Esophagus (tissue), 2 donors: Measurements from ENCODE around the gene HAPLN2. TPM values are rescaled to one million over a fixed set of nuclear protein-coding genes. Genes with fewer than 3 reads are reported as not detected.
"Not testable (repeated sequence)": the region's sequence is repeated elsewhere in the genome, so short reads cannot be mapped to it uniquely, and the experiment has no call there.

Experiments
- H3K27ac ChIP-seq, 2 donors: one replicate each; pipeline ENCODE4 v1.5.1; 2013; ENCODE audit warnings: low read depth in 2 of 2, mild to moderate bottlenecking in 2 of 2, inconsistent platforms in 1 of 2, low read length in 1 of 2, moderate library complexity in 1 of 2
- H3K27me3 ChIP-seq, 2 donors: one replicate each; pipeline ENCODE4 v1.6.1; 2013; ENCODE audit warnings: low read length in 2 of 2, control low read depth in 1 of 2, mild to moderate bottlenecking in 1 of 2; ENCODE audit not compliant: insufficient read depth in 2 of 2, control insufficient read depth in 1 of 2
- H3K36me3 ChIP-seq, 2 donors: one replicate each; pipeline ENCODE4 v1.6.1; 2013; ENCODE audit warnings: low read length in 1 of 2; ENCODE audit not compliant: control insufficient read depth in 2 of 2, insufficient read depth in 2 of 2
- H3K4me1 ChIP-seq, 2 donors: one replicate each; pipeline ENCODE4 v1.6.1; 2013; ENCODE audit warnings: low read length in 1 of 2; ENCODE audit not compliant: control insufficient read depth in 2 of 2, insufficient read depth in 2 of 2
- H3K4me3 ChIP-seq, 2 donors: one replicate each; pipeline ENCODE4 v1.5.1; 2013; ENCODE audit warnings: low read length in 2 of 2, mild to moderate bottlenecking in 2 of 2, low read depth in 1 of 2, moderate library complexity in 1 of 2
- H3K9me3 ChIP-seq, 2 donors: one replicate each; pipeline ENCODE4 v1.6.1; 2013; ENCODE audit warnings: mild to moderate bottlenecking in 2 of 2, low read depth in 1 of 2, low read length in 1 of 2, moderate library complexity in 1 of 2; ENCODE audit not compliant: control insufficient read depth in 2 of 2, insufficient read depth in 1 of 2
- WGBS, 2 donors: extraction: QIAGEN DNeasy Blood & Tissue Kit; methylation state at CpG; one replicate each; pipeline ENCODE4 v1.1.7; 2013; 5-methylcytosine and 5-hydroxymethylcytosine counted together
- polyA plus RNA-seq, 2 donors: library from polyadenylated mRNA; stranded (reverse); fragments of 200-250 nt; gene quantifications; one replicate each; pipeline ENCODE4 v1.2.3, GENCODE V29; 2013
- donor health status: healthy with polysubstance abuse.
- donor health status: Bipolar disorder and iron deficiency.

HAPLN2 gene
- polyA plus RNA-seq, 2 donors, result 0.14 to 0.28 TPM

DNA sequence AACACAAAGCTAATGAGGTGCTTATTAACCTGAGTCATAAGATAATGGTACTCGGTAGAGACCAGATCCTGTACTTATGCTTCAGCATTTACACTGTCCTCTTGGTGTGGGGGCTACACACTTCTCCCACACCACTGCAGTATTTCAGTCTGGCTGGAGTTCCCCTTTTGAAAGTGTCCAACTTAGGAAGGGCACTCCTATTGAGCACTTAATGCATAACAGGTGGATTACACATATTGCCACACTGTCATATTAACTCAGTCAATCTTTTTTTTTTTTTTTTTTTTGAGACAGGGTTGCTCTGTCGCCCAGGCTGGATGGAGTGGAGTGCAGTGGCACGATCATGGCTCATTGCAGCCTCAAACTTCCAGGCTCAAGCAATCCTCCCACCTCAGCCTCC, 19.4 kb upstream of the HAPLN2 start:
- 43 to 65% methylated on average over 3 of the region's 3 CpGs for WGBS, 2 donors
- H3K27me3 ChIP-seq, result no peaks in the 10 kb centered on the region
- H3K4me3 ChIP-seq, result no peak overlapping the region
- peaks cover 9 to 25% of the 10 kb centered on the region in 2 donors for H3K36me3 ChIP-seq
- H3K27ac ChIP-seq, result no peak overlapping the region
- no peaks in the 10 kb centered on the region for H3K9me3 ChIP-seq
- H3K4me1 ChIP-seq, result peaks cover 0 to 3% of the 10 kb centered on the region in 2 donors

DNA sequence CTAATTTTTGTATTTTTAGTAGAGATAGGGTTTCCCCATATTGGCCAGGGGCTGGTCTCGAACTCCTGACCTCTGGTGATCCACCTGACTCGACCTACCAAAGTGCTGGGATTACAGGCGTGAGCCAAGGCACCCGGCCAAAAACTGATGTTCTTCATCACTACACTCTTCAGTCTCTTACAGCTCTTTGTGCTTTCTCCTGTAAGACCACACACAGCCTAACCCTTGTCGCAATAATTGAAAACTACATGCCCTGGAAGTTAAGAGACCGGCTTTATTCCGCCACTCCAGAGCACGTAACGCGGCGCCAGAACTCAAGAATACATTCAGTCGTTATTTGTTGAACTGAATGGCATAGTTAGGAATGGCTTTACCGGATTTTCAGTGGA, 18.5 kb upstream of the HAPLN2 start:
- H3K4me1 ChIP-seq, result peaks cover 0 to 3% of the 10 kb centered on the region in 2 donors
- H3K4me3 ChIP-seq, result peak overlapping the region; percentile 70 to 92
- H3K36me3 ChIP-seq, result peaks cover 7 to 17% of the 10 kb centered on the region in 2 donors
- no peaks in the 10 kb centered on the region for H3K27me3 ChIP-seq
- H3K27ac ChIP-seq, result peak overlapping the region; percentile 61 to 87
- no peaks in the 10 kb centered on the region for H3K9me3 ChIP-seq
- 0 to 1% methylated on average over 13 of the region's 13 CpGs for WGBS, 2 donors

DNA sequence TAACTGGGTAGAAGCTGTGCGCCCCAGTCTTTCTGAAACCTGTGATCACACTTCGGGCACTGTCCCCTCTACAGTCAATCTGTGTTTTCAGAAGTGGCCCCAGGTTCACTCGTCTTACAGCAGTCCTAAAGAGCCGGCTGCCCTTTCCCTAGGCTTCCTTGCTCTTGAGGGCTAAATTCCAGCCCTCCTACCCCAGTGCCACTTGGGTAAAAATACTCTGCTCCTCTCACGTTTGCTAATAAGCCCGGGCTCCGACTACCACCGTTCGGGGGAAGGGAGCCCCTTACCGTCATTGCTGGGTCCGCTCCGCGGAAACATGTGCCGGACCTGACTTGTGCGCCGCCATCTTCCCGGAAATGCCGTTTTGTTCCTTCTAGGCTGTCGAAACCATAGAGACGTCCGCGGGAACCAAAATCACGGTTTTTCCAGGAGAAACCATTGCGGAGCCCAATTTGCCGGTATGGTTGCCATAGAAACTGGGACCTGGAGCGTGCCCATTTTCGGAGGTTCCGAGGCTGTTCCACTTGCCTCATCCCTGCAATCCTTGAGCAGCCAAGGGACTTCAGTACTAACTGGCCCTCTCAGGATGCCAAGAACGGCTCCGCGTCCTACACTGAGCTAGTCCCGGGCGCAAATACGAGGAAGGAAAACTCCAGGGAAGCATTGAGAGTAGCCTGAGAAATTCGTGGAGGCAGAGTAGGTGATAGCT, 17.9 kb upstream of the HAPLN2 start, which contains the start of gene GPATCH4:
Gene GPATCH4 (minus strand): TSS at position 358 of the 709 bp plus-strand sequence.
- Histone ChIP-seq H3K27me3 (no peaks in the 10 kb centered on the region), H3K27ac (peak within 1 kb of the TSS; percentile 61 to 87), H3K36me3 (peaks cover 7 to 11% of the 10 kb centered on the region in 2 donors), H3K4me3 (peak within 1 kb of the TSS; percentile 70 to 92), H3K9me3 (no peaks in the 10 kb centered on the region), H3K4me1 (peaks cover 0 to 3% of the 10 kb centered on the region in 2 donors)
- WGBS, 2 donors, result 0% methylated on average over 35 of the region's 35 CpGs

DNA sequence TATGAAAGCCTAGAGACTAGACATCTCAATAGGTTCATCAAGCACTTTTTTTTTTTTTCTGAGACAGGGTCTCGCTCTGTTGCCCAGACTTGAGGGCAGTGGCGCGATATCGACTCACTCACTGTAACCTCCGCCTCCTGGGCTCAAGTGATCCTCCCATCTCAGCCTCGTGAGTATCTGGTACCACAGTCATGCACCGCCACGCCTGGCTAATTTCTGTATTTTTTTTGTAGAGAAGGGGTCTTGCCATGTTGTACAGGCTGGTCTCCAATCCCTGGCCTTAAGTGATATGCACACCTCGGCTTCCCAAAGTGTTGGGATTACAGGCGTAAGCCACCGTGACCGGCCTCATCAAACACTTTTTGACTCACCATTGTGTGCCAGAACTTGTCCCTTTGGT, 17.3 kb upstream of the HAPLN2 start:
- no peaks in the 10 kb centered on the region for H3K27me3 ChIP-seq
- peak overlapping the region; percentile 70 to 92 for H3K4me3 ChIP-seq
- peak overlapping the region; percentile 61 to 87 for H3K27ac ChIP-seq
- H3K36me3 ChIP-seq, result peaks cover 7% of the 10 kb centered on the region in 2 donors
- H3K9me3 ChIP-seq, result no peaks in the 10 kb centered on the region
- H3K4me1 ChIP-seq, result peaks cover 0 to 3% of the 10 kb centered on the region in 2 donors
- 52 to 62% methylated on average over 12 of the region's 12 CpGs for WGBS, 2 donors

DNA sequence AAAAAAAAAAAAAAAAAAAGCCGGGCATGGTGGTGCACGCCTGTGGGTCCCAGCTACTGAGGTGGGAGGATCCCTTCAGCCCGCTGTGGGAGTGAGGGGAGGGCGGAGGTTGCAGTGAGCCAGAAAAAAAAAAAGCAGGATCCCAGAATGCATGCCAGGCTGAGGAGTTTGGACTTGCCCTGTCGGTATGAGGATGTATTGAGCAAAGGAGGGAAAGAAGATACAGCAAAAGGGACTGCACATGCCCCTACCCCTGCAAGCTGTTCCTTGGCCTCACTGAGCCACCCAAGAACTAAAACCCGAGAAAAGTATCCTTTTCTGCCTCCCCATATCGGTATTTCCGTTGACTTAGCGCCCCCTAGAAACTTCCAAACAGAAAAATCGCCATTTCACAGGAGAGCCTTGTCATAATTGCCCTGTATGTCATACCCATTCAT, 16.6 kb upstream of the HAPLN2 start:
- WGBS, 2 donors, result 14 to 28% methylated on average over 9 to 10 of the region's 10 CpGs
- Histone ChIP-seq H3K9me3 (no peaks in the 10 kb centered on the region), H3K4me3 (no peak overlapping the region), H3K36me3 (peaks cover 4 to 7% of the 10 kb centered on the region in 2 donors), H3K27me3 (no peaks in the 10 kb centered on the region), H3K4me1 (peaks cover 0 to 3% of the 10 kb centered on the region in 2 donors), H3K27ac (no peak overlapping the region)

DNA sequence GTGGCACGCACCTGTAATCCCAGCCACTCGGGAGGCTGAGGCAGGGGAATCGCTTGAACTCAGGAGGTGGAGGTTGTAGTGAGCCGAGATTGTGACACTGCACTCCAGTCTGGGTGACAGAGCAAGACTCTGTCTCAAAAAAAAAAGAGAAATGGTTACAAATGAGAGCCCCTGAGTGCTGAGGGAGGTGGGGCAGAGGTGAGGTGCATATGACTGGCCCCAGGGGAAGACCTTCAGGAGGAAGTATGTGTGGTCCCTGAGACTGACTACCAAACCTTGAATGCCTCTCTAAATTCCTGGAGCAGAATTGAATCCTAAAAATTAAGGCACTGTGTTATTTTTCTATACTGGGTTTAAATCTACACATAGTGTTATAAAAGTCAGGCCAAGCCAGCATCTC, 11.9 kb upstream of the HAPLN2 start:
- H3K9me3 ChIP-seq, H3K4me1 ChIP-seq, H3K36me3 ChIP-seq, H3K27me3 ChIP-seq, H3K4me3 ChIP-seq, H3K27ac ChIP-seq: not testable (repeated sequence)
- WGBS, 2 donors, result 81 to 86% methylated on average over 4 of the region's 4 CpGs

DNA sequence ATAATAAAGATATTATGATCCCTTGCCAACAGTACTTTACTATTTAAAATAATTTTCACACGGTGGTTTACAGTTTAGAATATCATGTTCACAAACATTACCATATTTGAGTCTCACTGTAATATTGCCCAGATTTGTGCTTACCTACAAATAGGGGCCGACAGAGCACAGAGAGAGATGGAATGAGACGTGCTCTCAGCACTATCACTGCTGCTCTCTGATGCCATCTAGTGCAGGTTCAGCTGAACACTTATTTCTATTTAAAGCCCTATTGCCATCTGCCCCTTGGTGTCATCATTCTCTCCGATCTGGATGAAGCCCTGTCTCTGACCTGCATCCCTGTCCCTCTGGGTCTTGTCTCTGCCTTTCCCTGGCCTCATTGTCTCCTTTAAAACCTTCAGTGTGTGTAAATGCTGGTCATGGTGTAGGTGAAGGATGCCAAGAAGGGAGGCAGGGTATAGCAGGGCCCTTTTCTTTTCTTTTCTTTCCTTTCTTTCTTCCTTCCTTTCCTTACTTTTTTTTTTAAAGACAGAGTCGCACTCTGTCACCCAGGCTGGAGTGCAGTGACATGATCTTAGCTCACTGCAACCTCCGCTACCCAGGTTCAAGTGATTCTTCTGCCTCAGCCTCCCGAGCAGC, 11.1 kb upstream of the HAPLN2 start:
- Histone ChIP-seq H3K4me3 (no peak overlapping the region), H3K27me3 (no peaks in the 10 kb centered on the region), H3K36me3 (no peaks in the 10 kb centered on the region), H3K4me1 (no peaks in the 10 kb centered on the region), H3K27ac (no peak overlapping the region), H3K9me3 (no peaks in the 10 kb centered on the region)
- 28 to 29% methylated on average over 7 of the region's 7 CpGs for WGBS, 2 donors

DNA sequence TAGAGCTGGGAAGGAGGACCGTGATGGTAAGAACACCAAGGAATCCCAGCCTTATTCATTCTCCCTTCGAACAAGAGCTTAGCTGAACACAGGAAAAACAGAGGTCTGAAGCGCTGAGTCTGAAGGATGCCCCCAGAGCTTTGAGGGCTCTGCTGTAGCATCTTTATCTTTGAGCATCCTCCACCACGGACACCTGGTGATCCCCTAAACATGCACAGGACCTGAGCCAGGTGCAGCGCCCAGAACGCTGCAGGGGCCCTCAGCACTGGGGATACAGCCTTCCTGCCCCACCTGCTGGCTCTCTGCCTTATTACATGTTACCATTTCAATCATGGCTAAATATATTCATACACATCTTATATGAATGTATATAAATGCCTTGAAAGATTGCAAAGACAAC, 10.2 kb upstream of the HAPLN2 start:
- H3K9me3 ChIP-seq, result no peaks in the 10 kb centered on the region
- H3K36me3 ChIP-seq, result no peaks in the 10 kb centered on the region
- H3K4me3 ChIP-seq, result no peak overlapping the region
- H3K4me1 ChIP-seq, result no peaks in the 10 kb centered on the region
- no peaks in the 10 kb centered on the region for H3K27me3 ChIP-seq
- WGBS, 2 donors, result 40 to 43% methylated on average over 6 of the region's 6 CpGs
- no peak overlapping the region for H3K27ac ChIP-seq

DNA sequence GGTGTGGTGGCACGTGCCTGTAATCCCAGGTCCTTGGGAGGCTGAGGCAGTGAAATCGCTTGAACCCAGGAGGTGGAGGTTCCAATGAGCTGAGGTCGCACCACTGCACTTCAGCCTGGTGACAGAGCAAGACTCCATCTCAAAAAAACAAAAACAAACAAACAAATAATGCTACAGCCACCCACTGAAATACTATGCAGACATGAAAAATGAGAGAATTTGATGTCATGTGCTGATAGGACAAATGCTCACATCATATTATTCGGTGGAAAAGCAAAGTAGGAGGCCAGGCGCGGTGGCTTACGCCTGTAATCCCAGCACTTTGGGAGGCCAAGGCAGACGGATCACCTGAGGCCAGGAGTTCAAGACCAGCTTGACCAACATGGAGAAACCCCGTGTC, 9.1 kb upstream of the HAPLN2 start:
- WGBS, 2 donors, result 88 to 92% methylated on average over 9 of the region's 9 CpGs
- H3K27me3 ChIP-seq, H3K27ac ChIP-seq, H3K4me3 ChIP-seq, H3K9me3 ChIP-seq, H3K4me1 ChIP-seq, H3K36me3 ChIP-seq: not testable (repeated sequence)

DNA sequence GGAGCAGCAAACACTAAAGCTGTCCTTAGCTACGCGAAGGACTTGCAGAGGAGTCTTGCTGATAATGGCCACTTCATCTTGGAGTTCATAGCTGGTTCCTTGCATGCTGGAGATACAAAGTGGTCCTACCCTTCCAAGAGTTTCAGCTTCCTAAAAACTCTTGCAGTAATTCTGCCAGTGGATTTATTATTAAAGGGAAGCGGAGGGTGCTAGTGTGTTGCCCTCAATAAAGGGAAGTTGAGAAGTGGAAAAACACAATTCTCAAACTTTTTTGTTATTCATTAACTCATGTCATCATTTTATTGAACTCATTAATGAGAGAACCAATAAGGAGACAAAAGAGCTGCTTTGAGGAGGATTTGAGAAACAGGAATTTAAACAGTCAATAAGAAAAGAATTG, 6.5 kb upstream of the HAPLN2 start:
- WGBS, 2 donors, result 55 to 60% methylated on average over 3 of the region's 3 CpGs
- H3K4me3 ChIP-seq, result no peak overlapping the region
- no peaks in the 10 kb centered on the region for H3K36me3 ChIP-seq
- no peak overlapping the region for H3K27ac ChIP-seq
- no peaks in the 10 kb centered on the region for H3K9me3 ChIP-seq
- H3K4me1 ChIP-seq, result no peaks in the 10 kb centered on the region
- no peaks in the 10 kb centered on the region for H3K27me3 ChIP-seq
